NT2/D1 (cell line): Measurements from ENCODE around the gene RHEBL1.

Experiments
- DNase-seq: peaks from one replicate; pipeline ENCODE4 v3.0.0-alpha.2; 2011; ENCODE audit warnings: low read depth, low spot score
- H3K27me3 ChIP-seq: 2 replicates; pipeline ENCODE4 v1.6.0; 2011; ENCODE audit warnings: mild to moderate bottlenecking; ENCODE audit not compliant: insufficient read length, insufficient read depth
- H3K36me3 ChIP-seq: 2 replicates; pipeline ENCODE4 v1.6.1; 2011; ENCODE audit warnings: mild to moderate bottlenecking, low read length, mixed read lengths; ENCODE audit not compliant: insufficient read depth, insufficient read length
- H3K4me1 ChIP-seq: 2 replicates; pipeline ENCODE4 v1.5.1; 2011; ENCODE audit not compliant: insufficient read depth, insufficient read length
- H3K4me3 ChIP-seq: 2 replicates; pipeline ENCODE4 v1.5.1; 2011; ENCODE audit warnings: low read depth; ENCODE audit not compliant: insufficient read length
- H3K9ac ChIP-seq: 2 replicates; pipeline ENCODE4 v1.6.0; 2011; ENCODE audit warnings: low read depth; ENCODE audit not compliant: insufficient read length
- H3K9me3 ChIP-seq: 2 replicates; pipeline ENCODE4 v1.5.1; 2011; ENCODE audit warnings: mild to moderate bottlenecking, low read length; ENCODE audit not compliant: insufficient read depth
- SUZ12 ChIP-seq: IDR thresholded peaks from 2 replicates; pipeline ENCODE4 v1.6.1; 2011; ENCODE audit not compliant: insufficient read length, insufficient read depth; ENCODE audit errors: extremely low read depth
- YY1 ChIP-seq: IDR thresholded peaks from 2 replicates; pipeline ENCODE4 v1.6.1; 2011; ENCODE audit not compliant: insufficient read length, insufficient read depth
- ZNF274 ChIP-seq: IDR thresholded peaks from 2 replicates; pipeline ENCODE4 v1.6.1; 2011; ENCODE audit warnings: mild to moderate bottlenecking, low read depth, low read length

Gene RHEBL1

DNA sequence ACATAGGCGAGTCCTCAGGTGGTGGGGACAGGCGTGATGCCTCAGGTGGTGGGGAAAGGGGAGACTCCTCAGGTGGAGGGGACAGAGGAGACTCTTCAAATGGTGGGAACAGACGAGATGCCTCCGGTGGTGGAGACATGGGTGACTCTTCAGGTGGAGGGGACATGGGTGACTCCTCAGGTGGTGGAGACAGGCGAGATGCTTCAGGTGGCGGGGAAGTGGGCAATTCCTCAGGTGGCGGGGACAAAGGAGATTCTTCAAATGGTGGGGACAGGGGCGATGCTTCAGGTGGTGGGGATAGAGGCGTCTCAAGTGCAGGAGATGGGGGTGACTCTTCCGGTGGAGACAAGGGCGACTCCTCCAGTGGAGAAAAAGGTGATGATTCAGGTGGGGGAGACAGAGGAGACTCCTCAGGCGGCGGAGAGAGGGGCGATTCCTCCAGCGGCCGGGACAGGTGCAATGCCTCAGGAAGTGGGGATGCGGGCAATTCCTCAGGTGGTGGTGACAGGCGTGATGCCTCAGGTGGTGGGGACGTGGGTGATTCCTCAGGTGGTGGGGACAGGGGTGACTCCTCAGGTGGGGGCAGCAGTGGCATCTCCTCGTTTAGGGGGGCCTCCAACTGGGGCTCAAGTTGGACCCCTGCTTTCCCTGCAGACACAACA lies 17.9 kb downstream of the RHEBL1 start:
- DNase-seq, result no peak
- TF ChIP-seq YY1 (no peak), SUZ12 (no peak), ZNF274 (no peak)
- H3K9ac ChIP-seq, result no peak overlapping the region
- no peaks in the 10 kb centered on the region for H3K4me1 ChIP-seq
- no peaks in the 10 kb centered on the region for H3K27me3 ChIP-seq
- no peak overlapping the region for H3K4me3 ChIP-seq
- H3K9me3 ChIP-seq, result no peaks in the 10 kb centered on the region
- H3K36me3 ChIP-seq, result peaks cover 90% of the 10 kb centered on the region

GRCh38 chr12:49051373-49051764 lies 18.4 kb downstream of the RHEBL1 start:
- no peaks in the 10 kb centered on the region for H3K4me1 ChIP-seq
- H3K9me3 ChIP-seq, result no peaks in the 10 kb centered on the region
- TF ChIP-seq YY1 (no peak), ZNF274 (no peak), SUZ12 (no peak)
- no peak for DNase-seq
- no peaks in the 10 kb centered on the region for H3K27me3 ChIP-seq
- no peak overlapping the region for H3K4me3 ChIP-seq
- peaks cover 92% of the 10 kb centered on the region for H3K36me3 ChIP-seq
- H3K9ac ChIP-seq, result no peak overlapping the region

DNA sequence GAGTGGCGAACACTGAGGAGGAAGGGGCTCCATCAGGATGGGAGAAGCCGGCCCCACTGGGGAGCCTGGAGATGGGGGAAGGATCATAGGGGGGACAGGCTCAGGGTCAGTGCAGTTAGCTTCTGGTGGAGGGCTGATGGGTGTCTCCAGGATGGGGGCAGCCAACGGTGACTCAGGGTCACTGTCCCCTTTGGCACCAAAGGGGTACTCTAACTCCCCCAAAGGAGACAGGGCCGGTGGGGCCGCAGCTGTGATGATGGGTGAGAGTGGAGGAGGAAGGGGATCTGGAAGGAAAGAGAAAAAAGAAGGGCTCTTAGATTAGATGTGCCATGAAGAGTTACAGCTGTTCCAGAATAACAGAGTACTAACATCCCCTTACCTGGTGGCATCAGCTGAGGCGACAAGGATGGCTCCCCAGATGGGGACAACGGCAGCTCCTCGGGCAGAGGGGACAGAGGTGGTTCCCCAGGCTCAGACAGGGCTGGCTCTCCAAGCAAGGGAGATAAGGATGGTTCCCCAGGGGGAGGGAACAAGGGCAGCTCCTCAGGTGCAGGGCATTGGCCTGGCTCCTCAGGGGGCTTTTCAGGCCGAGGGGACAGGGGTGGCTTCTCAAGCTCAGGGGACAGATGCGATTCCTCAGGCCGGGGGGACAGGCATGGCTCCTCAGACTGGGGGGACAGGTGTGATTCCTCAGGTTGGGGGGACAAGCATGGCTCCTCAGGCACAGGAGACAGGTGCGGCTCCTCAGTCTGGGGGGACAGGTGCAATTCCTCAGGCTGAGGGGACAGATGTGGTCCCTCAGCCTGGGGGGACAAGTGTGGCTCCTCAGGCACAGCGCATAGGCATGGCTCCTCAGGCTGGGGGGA lies 19.0 kb downstream of the RHEBL1 start:
- no peaks in the 10 kb centered on the region for H3K4me1 ChIP-seq
- H3K9ac ChIP-seq, result no peak overlapping the region
- peaks cover 99% of the 10 kb centered on the region for H3K36me3 ChIP-seq
- H3K4me3 ChIP-seq, result no peak overlapping the region
- no peaks in the 10 kb centered on the region for H3K27me3 ChIP-seq
- DNase-seq, result no peak
- no peaks in the 10 kb centered on the region for H3K9me3 ChIP-seq
- no peak for TF ChIP-seq ZNF274
- no peak for TF ChIP-seq SUZ12
- no peak for TF ChIP-seq YY1

DNA sequence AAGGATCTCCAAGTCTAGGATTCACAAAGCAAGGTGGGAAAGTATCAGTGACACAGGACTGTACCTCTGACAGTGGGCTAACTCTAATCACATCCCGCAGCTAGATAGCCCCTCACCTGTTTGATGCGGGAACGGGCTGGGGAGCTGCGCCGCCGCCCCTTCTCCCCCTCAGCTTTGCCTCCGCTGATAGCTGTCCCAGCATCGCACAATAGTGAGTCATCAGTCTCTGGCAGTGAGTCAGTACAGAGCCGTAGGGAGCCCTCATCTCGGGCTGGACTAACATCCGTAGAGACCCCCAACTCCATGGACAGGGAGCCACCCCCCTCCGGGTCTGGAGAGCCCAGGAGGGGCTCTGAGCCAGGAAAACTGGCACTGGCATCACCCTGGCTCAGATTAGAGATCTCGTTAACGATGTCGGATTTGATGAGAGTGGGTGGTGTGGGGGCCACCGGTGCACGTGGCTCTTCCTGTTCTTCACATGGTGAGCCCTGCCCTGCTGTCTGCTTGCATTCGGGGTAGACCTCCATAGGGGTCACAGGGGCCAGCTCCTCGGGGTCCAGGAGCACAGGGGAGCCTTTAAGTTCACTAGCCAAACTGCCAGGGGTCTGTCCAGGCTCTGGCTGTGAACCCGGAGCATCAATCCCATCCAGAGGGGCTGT lies 20.1 kb downstream of the RHEBL1 start:
- H3K36me3 ChIP-seq, result peaks cover 97% of the 10 kb centered on the region
- H3K9me3 ChIP-seq, result no peaks in the 10 kb centered on the region
- no peak overlapping the region for H3K9ac ChIP-seq
- TF ChIP-seq YY1, result no peak
- DNase-seq, result no peak
- H3K4me1 ChIP-seq, result no peaks in the 10 kb centered on the region
- no peaks in the 10 kb centered on the region for H3K27me3 ChIP-seq
- no peak overlapping the region for H3K4me3 ChIP-seq

- Histone ChIP-seq H3K9me3 (no peaks in the 10 kb centered on the region), H3K27me3 (no peaks in the 10 kb centered on the region), H3K9ac (no peak overlapping the region), H3K4me1 (no peaks in the 10 kb centered on the region), H3K36me3 (peaks cover 97% of the 10 kb centered on the region), H3K4me3 (no peak overlapping the region)
- no peak for DNase-seq
- TF ChIP-seq YY1 (no peak), SUZ12 (no peak), ZNF274 (no peak)
Measured at GRCh38 chr12:49048953-49049352, 20.8 kb downstream of the RHEBL1 start.

DNA sequence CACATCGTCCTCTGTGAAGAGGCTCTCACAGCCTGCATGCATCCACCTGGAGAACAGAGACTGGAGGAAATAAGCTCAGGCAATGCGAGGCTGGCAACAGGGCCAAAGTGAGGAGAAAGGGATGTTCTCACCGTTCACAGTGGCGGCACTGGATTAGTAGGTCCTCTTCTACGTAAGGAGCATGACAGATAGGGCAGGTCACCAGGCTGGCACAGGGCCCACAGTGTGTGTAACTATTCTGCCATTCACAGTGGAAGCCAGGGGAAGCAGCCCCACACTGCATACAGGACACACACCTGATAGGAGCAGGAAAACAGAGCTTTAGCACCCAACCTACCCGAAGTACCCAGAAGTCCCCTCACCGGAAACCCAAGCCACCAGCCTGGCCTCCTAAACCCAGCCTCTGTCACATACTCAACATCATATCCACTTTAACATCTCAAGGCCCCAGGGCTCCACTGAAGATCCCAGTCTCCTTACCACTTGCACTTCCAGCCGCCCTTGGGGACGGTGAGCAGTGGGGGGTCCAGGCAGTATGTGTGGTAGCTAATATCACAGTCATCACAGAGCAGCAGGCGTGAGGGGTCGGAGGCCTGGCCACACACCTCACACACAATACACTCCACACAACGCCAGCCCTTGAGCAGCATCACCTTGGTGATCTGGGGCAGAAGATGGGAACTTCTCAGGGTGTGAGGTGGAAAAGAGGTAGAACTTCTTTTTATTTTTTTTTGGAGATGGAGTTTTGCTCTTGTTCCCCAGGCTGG lies 23.5 kb downstream of the RHEBL1 start:
- Histone ChIP-seq H3K4me1 (peaks cover 3% of the 10 kb centered on the region), H3K27me3 (no peaks in the 10 kb centered on the region), H3K9me3 (no peaks in the 10 kb centered on the region), H3K36me3 (peaks cover 97% of the 10 kb centered on the region), H3K9ac (no peak overlapping the region), H3K4me3 (no peak overlapping the region)
- TF ChIP-seq YY1 (no peak), SUZ12 (no peak), ZNF274 (no peak)
- DNase-seq, result no peak
